ENCODE data around the gene EIF2B4. TPM values are rescaled to one million over a fixed set of nuclear protein-coding genes. Genes with fewer than 3 reads are reported as not detected.

Gene EIF2B4
- total and polyA plus RNA-seq, 2 of the 13 experiments (the other 11 are each of a cell fraction or from before 2014, with no cell fraction given), result 91.5 to 96.4 TPM

GRCh38 chr2:27409321-27410073 lies 39.4 kb upstream of the EIF2B4 start, which contains the start of gene PPM1G (continued):
- 0 out of 2 replicates have a peak, but pooled peaks have one; percentile 23 for TF ChIP-seq ZBTB44 (CRISPR knock-in tag; IDR thresholded peaks at IDR 0.05)
- TF ChIP-seq ZNF879 (CRISPR knock-in tag; IDR thresholded peaks at IDR 0.05), result peak; percentile 95
- TF ChIP-seq RFX1 (IDR thresholded peaks at IDR 0.05), result peak; percentile 80
- TF ChIP-seq NCOA5 (CRISPR knock-in tag; IDR thresholded peaks at IDR 0.05), result no peak
- TF ChIP-seq HNF4A (CRISPR knock-in tag; IDR thresholded peaks at IDR 0.05), result peak; percentile 19; the same call in 1 of the 2 replicates
- TF ChIP-seq ZFP37 (CRISPR knock-in tag; IDR thresholded peaks at IDR 0.05; ENCODE audit: borderline replicate concordance), result peak; percentile 90; the same call in 1 of the 2 replicates
- no peak for TF ChIP-seq ZNF414 (CRISPR knock-in tag; IDR thresholded peaks at IDR 0.05)
- peak; percentile 60 for TF ChIP-seq NAIF1 (CRISPR knock-in tag; IDR thresholded peaks at IDR 0.05; ENCODE audit: borderline replicate concordance)
- no peak; the same call in none of the 2 replicates for TF ChIP-seq WIZ (CRISPR knock-in tag; IDR thresholded peaks at IDR 0.05)
- peak; percentile 80 to 94 for TF ChIP-seq HMGXB4 (CRISPR knock-in tag; IDR thresholded peaks at IDR 0.05; ENCODE audit: borderline replicate concordance in 1 of 2, low read depth in 1 of 2)
- TF ChIP-seq ZBTB39 (CRISPR knock-in tag; IDR thresholded peaks at IDR 0.05), result no peak
- TF ChIP-seq TBL1XR1 (IDR thresholded peaks at IDR 0.05; ENCODE audit: borderline replicate concordance, low read length, partially characterized antibody), result no peak
- TF ChIP-seq ZNF292 (CRISPR knock-in tag; IDR thresholded peaks at IDR 0.05; ENCODE audit: borderline replicate concordance, low read depth), result peak; percentile 74; the same call in 1 of the 2 replicates
- no peak; the same call in 1 of the 2 replicates for TF ChIP-seq KDM4B (CRISPR knock-in tag; IDR thresholded peaks at IDR 0.05)
- peak; percentile 79; the same call in 1 of the 2 replicates for TF ChIP-seq ZNF510 (CRISPR knock-in tag; IDR thresholded peaks at IDR 0.05; ENCODE audit: low read depth)
- no peak for TF ChIP-seq ADNP (CRISPR knock-in tag; IDR thresholded peaks at IDR 0.05)
- TF ChIP-seq CC2D1A (CRISPR knock-in tag; IDR thresholded peaks at IDR 0.05), result peak; percentile 59; the same call in 1 of the 2 replicates
- peak; percentile 38; the same call in 1 of the 2 replicates for TF ChIP-seq KDM6A (CRISPR knock-in tag; IDR thresholded peaks at IDR 0.05; ENCODE audit: low read depth)
- peak; percentile 76 for TF ChIP-seq KLF11 (CRISPR knock-in tag; IDR thresholded peaks at IDR 0.05)
- TF ChIP-seq ZSCAN5A (CRISPR knock-in tag; IDR thresholded peaks at IDR 0.05; ENCODE audit: borderline replicate concordance), result peak; percentile 84; the same call in 1 of the 2 replicates
- peak; percentile 29 to 96 for TF ChIP-seq KLF16 (CRISPR knock-in tag; IDR thresholded peaks at IDR 0.05)
